Measurements from ENCODE around the gene TESK2.
"Not testable (repeated sequence)": the region's sequence is repeated elsewhere in the genome, so short reads cannot be mapped to it uniquely, and the experiment has no call there.

The TESK2 gene

DNA sequence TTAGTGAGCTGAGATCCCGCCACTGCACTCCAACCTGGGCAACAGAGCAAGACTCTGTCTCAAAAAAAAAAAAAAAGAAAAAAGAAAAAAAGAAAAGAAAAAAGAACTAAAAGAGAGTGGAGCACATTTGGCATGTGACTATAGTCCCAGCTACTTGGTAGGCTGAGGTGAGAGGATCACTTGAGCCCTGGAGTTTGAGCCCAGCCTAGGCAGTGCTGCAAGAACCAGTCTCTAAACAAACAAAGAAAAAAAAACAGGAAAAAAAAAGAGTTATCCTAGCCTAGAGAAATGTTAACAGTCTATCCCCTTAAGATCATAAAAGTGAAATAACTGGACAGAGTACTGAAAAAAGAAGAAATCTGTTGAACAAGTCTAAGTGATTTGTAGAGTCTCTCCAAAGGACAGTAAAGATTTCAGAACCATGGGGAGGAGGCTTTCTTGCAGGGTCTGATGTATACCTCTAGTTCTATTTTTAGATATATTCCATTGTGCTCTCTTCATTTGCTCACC is 35.2 kb upstream of the TESK2 start:
- no peak overlapping the region for H3K4me3 ChIP-seq (ENCODE audit: low read depth, low read length)
- DNase-seq (ENCODE audit: low read depth, low spot score) = no peak
- ChIA-PET CTCF (interaction anchor here (0.8 to 1.7 kb wide), 2 partner anchors 17 to 44 kb away, joined by 3 to 4 read pairs; no protein-coding TSS in a partner anchor), POLR2A (no interaction called here)
- no peak for TF ChIP-seq CTCF (IDR thresholded peaks at IDR 0.05; ENCODE audit: insufficient read depth, low read length, missing control alignments)

GRCh38 chr1:45523975-45524374 is 33.0 kb upstream of the TESK2 start:
- ChIA-PET POLR2A (interaction anchor here (1.0 kb wide), 1 partner anchor 27 kb away, joined by 3 read pairs; the partner anchor contains the start of gene AKR1A1), CTCF (interaction anchor here (0.8 to 2.5 kb wide), 4 partner anchors 11 to 29 kb away, joined by 3 to 13 read pairs (median 4); no protein-coding TSS in a partner anchor)
- not testable (repeated sequence) for H3K4me3 ChIP-seq (ENCODE audit: low read depth, low read length); DNase-seq (ENCODE audit: low read depth, low spot score)

GRCh38 chr1:45523516-45523915 is 32.6 kb upstream of the TESK2 start:
- POLR2A ChIA-PET = interaction anchor here (1.0 kb wide), 1 partner anchor 27 kb away, joined by 3 read pairs; the partner anchor contains the start of gene AKR1A1
- DNase-seq (ENCODE audit: low read depth, low spot score); H3K4me3 ChIP-seq (ENCODE audit: low read depth, low read length): not testable (repeated sequence)
- CTCF ChIA-PET = interaction anchor here (0.8 to 2.5 kb wide), 3 partner anchors 11 to 25 kb away, joined by 3 to 13 read pairs (median 4); no protein-coding TSS in a partner anchor

- ChIA-PET CTCF (interaction anchor here (0.6 to 4.7 kb wide), 5 partner anchors 10 to 174 kb away, joined by 3 to 41 read pairs (median 13); no protein-coding TSS in a partner anchor), POLR2A (interaction anchor here (0.6 to 5.1 kb wide), 41 partner anchors 7 to 792 kb away, joined by 3 to 56 read pairs (median 6); partner anchors contain the start of genes AKR1A1, CCDC163, GPBP1L1 and HECTD3)
- peak overlapping the region; percentile 95 for H3K4me3 ChIP-seq (ENCODE audit: low read depth, low read length)
- DNase-seq (ENCODE audit: low read depth, low spot score) = no peak
- TF ChIP-seq CTCF (IDR thresholded peaks at IDR 0.05; ENCODE audit: insufficient read depth, low read length, missing control alignments) = no peak
Measured at GRCh38 chr1:45522324-45523104, 31.6 kb upstream of the TESK2 start.

DNA sequence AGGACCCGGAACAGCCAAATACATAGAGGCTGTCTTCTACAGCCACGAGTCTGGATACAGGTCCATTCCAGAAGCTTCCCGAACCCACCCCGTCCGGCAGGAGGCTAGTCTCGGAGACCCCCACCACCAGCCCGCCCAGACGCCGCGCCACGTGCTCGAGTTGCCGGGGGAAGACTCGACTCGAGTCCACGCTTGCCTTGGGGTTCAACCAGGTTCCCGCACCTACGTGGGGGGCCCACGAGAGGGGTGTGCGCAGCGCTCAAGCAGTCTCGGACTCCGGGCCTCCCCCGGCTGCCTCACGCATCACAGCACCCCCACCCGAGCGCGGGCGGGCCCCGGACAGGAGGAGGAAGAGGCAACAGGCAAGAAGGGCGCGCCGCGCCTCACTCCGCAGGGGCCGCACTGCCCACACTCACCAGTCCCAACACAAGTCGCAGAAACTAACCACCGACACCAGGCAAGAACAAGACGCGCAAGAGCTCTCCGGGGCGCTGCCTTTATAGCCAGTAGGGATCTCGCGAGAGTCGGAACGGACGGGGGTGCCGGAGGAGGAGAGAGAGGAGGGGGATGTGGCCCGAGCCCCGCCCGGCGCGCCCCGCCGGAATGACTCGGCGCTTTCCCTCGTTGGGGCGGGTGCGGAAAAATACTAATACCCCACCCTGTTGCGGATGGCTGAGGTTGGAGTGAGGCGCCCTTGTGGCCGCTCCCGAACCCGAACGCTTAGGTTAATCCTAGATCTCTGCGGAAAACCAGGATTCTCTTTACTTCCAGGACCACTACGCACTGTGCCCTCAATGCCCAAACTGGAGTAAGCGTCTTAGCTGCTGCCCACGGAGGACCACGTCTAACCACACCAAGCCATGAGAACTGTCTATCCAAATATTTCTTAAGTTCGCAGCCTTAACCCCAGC is 30.7 kb upstream of the TESK2 start, which contains the start of gene PRDX1:
PRDX1 (minus strand) TSS at position 472 of the 911 bp plus-strand sequence. CDS start 2,841 bp downstream, outside the sequence.
- H3K4me3 ChIP-seq (ENCODE audit: low read depth, low read length) = peak within 1 kb of the TSS; percentile 95
- DNase-seq (ENCODE audit: low read depth, low spot score) = peak; percentile 67
- ChIA-PET CTCF (interaction anchor here (0.8 to 4.7 kb wide), 4 partner anchors 9 to 173 kb away, joined by 3 to 41 read pairs (median 9); no protein-coding TSS in a partner anchor), POLR2A (interaction anchor here (0.5 to 5.1 kb wide), 49 partner anchors 8 to 791 kb away, joined by 3 to 56 read pairs (median 4); partner anchors contain the start of genes AKR1A1, BTBD19, CCDC163 and GPBP1L1)
- peak; percentile 22 for TF ChIP-seq CTCF (IDR thresholded peaks at IDR 0.05; ENCODE audit: insufficient read depth, low read length, missing control alignments)

DNA sequence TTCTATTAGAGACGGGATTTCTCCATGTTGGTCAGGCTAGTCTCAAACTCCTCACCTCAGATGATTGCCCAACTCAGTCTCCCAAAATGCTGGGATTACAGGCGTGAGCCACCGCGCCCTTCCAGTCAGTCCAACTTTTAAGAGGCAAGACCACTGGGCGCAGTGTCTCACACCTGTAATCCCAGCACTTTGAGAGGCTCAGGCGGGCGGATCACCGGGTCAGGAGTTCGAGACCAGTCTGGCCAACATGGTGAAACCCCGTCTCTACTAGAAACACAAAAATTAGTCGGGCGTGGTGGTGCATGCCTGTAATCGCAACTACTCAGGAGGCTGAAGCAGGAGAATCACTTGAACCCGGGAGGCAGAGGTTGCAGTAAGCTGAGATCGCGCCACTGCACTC is 28.8 kb upstream of the TESK2 start:
- CTCF ChIA-PET = interaction anchor here (0.9 to 4.7 kb wide), 3 partner anchors 22 to 362 kb away, joined by 3 to 41 read pairs (median 3); no protein-coding TSS in a partner anchor

DNA sequence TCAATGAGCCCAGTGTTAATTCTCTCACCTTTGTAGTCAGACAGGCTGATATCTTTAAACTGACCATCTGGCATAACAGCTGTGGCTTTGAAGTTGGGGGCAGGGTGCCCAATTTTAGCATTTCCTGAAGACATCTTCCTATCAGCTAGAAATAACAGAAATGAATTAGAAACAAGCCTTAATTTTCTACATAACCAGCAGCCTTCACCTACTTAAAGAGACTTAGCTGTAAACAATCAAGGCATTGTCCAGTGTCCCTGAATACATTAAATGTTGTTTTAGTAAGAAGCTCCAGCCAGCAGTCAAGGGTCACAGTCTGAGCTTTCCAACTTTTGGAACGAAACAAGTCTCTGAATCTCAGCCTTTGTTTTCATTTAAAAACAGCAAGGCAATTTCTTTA is 27.9 kb upstream of the TESK2 start:
- DNase-seq (ENCODE audit: low read depth, low spot score) = no peak
- POLR2A ChIA-PET = interaction anchor here (1.1 to 5.1 kb wide), 2 partner anchors 11 to 179 kb away, joined by 3 to 56 read pairs; partner anchors contain the start of genes MUTYH and TOE1
- peak overlapping the region; percentile 34; the same call in 1 of the 2 replicates for H3K4me3 ChIP-seq (ENCODE audit: low read depth, low read length)
- no peak for TF ChIP-seq CTCF (IDR thresholded peaks at IDR 0.05; ENCODE audit: insufficient read depth, low read length, missing control alignments)
- CTCF ChIA-PET = interaction anchor here (0.9 to 4.7 kb wide), 3 partner anchors 23 to 363 kb away, joined by 3 to 41 read pairs (median 3); no protein-coding TSS in a partner anchor

More for the DNA sequence above, 28.8 kb upstream of the TESK2 start:
- not testable (repeated sequence) for DNase-seq (ENCODE audit: low read depth, low spot score)
- POLR2A ChIA-PET = interaction anchor here (5.1 kb wide), 1 partner anchor 11 kb away, joined by 56 read pairs; no protein-coding TSS in a partner anchor
- peak overlapping the region; percentile 6 for H3K4me3 ChIP-seq (ENCODE audit: low read depth, low read length)

GRCh38 chr1:45518366-45518765 is 27.4 kb upstream of the TESK2 start:
- ChIA-PET CTCF (interaction anchor here (0.7 to 4.7 kb wide), 3 partner anchors 24 to 52 kb away, joined by 3 to 41 read pairs (median 3); partner anchors contain the start of gene TESK2), POLR2A (interaction anchor here (1.1 to 5.1 kb wide), 2 partner anchors 10 to 179 kb away, joined by 3 to 56 read pairs; partner anchors contain the start of genes MUTYH and TOE1)
- not testable (repeated sequence) for H3K4me3 ChIP-seq (ENCODE audit: low read depth, low read length); DNase-seq (ENCODE audit: low read depth, low spot score)

Measured in AG04449 (cell line).